ENCODE measurements around the gene GNAT1.

Gene GNAT1

DNA sequence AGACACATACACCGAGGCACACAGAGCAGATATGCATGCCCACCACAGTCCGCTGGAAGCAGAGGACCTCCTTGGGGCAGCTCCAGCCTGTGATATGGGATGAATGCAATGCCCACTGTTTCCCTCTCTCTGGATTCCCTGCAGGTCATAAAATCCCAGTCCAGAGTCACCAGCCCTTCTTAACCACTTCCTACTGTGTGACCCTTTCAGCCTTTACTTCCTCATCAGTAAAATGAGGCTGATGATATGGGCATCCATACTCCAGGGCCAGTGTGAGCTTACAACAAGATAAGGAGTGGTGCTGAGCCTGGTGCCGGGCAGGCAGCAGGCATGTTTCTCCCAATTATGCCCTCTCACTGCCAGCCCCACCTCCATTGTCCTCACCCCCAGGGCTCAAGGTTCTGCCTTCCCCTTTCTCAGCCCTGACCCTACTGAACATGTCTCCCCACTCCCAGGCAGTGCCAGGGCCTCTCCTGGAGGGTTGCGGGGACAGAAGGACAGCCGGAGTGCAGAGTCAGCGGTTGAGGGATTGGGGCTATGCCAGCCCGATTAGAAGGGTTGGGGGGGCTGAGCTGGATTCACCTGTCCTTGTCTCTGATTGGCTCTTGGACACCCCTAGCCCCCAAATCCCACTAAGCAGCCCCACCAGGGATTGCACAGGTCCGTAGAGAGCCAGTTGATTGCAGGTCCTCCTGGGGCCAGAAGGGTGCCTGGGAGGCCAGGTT, at the start of gene GNAT1:
TSS of gene GNAT1 (plus strand) at position 675 of the 725 bp plus-strand sequence. CDS start 116 bp downstream, outside the sequence.
- DNase-seq = no peak

DNA sequence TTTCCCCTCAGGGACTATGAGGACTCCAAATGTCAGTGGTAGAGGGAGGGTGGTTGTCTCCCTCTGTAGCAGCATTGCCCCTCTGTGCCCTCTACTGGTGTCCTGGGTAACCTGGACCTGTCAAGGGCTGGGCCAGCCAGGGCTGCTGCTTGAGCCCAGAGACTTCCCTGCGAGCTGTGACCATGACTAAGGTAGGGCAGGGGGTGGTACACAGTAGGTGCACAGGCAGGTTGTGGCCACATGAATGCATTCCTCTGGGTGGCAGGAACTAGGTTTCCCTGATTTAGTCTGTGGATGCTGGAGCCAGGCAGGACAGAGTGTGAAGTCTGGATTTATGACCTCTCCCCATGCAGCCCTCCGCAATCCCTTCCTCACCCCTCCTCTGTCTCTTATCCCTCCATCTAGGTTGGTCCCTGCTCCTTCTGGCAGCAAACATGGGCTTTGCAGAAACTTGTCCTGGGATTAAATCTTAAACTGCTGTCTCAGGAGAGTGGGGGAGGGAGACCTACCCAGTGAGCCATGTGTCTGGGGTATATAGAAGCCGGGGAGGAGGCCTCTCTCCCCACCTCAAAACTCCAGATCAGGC, 45.0 kb upstream of the GNAT1 start:
- DNase-seq = no peak

DNA sequence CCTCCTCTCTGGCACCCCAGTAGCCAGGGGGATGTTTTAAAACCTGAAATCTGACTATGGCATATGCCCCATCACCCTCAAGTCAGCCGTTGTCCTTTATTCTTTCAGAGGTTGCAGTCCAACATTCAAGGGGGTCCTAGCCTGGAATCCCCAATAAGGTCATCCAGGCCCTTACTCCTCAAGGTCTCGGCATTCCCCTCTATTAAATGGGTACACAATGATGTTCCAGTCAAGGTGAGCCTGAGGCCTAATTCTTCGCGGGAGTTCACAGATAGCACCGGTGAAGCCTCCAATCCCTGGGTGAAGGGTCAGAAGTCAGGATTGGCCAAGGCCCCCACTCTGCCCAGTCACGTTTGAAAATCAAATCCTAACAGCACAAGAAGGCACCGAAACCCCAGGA, 44.4 kb upstream of the GNAT1 start:
- no peak for DNase-seq

DNA sequence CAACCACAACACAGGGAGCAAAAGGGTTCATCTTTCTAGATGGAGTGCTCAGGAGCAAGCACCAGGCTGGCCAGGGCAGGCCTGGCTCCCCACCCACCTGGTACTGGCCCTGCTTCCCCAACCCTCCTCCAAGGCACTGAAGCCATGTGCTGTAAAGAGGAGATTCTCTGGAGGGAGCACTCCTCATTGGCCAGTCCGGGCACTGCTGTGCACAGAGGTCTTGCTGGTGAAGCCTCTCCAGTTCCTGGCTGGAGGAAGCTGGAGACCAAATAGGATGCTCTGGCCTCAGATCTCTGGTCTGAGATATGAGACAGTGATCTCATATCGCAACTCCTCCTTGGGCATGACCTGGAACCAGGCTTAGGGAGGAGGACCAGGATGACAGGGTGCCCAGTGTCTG, 44.0 kb upstream of the GNAT1 start:
- no peak for DNase-seq

DNA sequence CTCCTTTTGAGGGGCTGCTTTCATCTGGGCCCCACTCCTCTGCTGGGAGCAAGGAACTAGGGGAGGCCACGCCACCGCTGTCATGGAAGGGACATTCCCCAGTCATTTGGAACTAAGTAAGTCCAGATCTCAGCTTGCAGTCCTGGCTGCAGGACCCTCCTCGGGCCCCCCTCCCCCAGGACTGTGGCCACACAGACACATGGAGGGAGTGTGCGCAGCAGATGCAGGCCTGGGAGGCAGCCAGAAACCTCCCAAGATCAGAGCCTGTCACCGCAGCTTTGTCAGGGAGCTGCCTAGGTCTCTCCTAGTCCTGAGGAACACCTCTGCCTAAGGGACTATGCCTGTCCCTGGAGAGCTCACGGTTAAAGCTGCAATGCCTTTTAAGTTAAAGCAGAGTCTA, 43.5 kb upstream of the GNAT1 start:
- no peak for DNase-seq

DNA sequence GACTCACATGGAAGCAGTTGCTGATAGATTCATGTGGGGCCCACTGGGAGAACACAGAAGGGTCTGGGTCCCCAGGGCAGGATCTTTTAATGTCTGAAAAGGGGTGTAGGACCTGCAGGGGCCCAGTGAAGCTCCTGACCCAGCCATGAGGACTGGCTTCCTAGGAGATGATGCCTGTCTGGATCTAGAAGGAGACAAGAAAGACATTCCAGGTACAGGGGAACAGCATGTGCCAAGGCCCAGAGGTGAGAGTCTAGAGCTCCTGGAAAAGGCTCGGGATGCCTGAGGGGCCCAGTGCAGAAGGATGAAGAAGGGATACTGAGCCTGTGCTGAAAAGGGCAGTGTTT, 41.0 kb upstream of the GNAT1 start:
- no peak for DNase-seq

DNA sequence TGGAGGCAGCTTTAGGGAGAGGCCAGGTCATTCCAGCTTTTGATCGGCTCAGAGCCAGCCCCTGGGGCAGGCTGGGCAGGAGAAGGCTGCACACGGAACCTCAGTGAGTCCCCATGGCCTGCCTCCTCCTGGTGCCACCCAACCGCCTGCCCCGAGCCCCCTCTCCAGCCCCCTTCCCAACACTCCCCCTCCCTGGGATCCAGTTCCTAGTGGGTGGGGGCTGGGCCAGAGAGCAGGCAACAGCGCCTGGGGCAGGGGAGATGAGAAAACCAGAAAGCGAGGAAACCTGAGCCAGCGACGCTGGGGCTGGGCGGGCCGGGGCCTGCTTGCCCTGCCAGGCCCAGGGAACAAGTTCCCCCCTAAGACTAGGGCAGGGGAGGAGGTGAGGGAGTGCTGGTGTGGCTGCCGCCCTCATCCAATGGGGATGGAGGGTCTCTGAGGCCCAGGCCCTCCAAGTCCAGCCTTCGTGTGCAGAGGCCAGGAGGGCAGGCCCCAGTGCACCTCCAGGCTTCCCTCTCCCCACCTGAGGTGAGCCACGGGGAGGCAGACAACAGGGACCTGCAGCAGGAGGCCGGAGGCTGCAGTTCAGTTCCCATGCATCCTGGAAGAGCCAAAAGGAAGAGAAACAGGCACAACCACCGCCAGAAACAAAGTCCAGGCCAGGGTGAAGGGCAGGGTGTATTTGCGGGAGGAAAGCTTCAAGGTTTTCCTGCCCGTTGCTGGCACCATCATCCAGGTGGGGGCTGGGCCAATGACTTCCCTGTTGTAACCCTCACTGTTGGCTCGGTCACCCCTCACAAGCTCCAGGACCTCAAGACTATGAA, 40.3 kb upstream of the GNAT1 start:
- DNase-seq = no peak

DNA sequence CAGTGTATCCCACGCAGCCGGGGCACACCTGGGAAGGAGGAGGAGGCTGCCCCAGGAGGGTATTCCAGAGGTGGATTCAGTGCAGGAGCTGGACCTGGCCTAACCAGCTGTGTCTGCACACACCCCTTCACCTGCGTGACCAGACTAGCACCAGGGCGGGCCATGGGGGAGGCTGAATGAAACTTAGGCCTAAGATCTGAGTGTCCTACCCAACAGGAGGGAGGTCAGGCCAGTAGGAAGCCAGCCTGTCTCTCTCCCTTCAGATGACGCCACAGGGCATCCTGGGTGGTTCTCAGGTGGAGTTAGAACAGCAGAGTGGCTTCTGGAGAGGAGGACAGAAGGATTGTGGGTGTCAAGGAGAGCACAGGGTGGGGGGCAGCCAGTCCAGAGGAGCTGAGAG, 39.7 kb upstream of the GNAT1 start:
- no peak for DNase-seq

DNA sequence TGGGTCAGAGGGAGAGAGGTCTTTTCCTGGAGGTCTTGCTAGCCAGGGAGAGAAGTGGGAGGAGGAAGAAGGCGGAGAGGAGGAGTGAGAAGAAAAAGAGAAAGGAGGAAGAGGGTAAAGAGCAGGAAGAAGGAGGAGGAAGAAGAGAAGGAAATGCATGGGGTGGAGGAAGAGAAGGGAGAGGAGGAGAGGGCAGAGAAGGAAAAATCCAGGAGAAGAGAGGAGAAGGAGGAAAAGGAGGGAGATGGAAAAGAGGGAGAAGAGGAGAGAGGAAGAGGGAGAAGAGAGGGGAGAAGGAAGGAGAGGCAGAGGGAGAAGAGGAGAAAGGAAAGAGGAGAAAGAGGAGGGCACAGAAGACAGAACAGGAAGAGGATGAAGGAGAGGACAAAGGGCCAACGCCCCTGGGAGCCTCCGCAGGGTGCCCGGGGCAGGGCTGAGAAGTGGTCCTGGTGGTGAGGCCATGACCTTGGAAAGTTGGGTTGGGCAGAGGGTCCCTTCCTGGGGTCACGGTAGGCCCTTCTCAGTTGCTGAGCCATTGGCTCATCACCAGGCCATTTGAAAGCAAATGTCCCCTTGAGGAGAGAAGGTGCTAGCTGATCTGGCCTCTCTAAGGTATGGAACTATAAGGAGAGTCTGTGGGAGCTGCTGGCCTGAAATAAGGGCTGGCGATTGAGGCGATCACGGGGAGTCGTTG, 37.5 kb upstream of the GNAT1 start:
- no peak for DNase-seq

DNA sequence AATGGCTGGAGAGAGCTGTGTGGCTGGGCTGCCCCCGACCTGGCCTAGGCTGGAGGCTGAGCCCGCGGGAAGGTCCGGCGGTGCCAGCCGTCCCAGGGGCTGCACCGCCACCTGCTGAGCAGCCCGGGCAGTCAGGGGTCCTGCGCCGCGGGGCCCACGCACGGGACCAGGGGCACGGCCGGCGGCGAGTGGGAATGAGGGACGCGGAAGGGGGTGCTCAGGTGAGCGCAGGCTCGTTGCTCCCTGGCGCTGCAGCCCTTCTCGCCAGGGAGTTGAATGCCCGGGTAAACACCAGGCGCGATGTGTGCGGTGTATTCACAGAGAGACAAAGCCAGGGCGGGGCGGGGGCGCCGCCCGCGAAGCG, 37.0 kb upstream of the GNAT1 start:
- DNase-seq = no peak

DNA sequence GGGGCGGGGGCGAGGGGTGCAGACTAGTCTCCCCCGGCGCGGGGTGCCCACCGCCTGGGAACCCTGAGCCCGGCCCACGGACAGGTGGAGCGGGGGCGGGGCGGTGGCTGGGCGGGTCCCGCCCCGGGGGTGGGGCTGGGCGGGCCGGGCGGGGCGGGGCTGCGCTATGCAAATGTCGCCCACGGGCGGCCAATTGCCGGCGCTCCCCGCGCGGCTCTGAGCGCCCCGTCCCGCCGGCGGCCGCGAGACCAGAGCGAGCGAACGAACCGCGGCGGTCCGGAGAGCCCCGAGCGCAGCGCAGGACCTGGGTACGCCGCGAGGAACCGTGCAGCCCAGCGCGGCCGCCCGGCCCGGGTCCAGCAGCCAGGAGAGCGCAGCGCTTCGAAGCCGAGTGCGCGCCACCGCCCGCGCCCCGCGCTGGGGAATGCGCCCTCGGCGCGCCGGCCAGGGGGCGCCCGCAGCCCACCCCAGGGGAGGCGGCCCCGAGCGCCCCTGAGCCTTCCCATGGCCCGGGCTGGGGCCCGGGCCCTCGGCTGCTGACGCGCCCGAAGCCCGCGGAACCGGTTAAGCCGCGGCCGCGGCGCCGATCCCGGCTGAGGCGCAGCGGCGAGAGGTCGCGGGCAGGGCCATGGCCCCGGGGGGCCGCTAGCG, 36.4 kb upstream of the GNAT1 start, which contains the start of gene SEMA3F:
TSS of gene SEMA3F (plus strand) at position 485 of the 651 bp plus-strand sequence. CDS start 4,299 bp downstream, outside the sequence.
- peak; percentile 28 for DNase-seq

DNA sequence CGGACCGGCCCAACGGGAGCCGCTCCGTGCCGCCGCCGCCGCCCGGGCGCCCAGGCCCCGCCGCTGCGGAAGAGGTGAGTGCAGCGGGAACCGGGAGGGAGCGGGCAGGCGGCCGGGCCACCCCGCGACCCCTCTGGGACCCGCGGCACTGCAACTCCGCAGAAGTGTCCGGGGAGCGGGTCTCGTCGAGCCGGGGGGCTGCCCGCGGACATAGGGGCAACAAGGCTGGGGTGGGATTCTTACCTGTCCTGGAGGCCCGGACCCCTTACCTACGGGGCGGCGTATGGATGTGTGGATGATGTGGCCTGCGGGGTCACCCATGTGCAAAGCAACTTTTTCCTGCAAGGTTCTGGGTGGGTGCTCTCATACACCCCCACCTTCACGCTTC, 35.9 kb upstream of the GNAT1 start:
- no peak for DNase-seq

DNA sequence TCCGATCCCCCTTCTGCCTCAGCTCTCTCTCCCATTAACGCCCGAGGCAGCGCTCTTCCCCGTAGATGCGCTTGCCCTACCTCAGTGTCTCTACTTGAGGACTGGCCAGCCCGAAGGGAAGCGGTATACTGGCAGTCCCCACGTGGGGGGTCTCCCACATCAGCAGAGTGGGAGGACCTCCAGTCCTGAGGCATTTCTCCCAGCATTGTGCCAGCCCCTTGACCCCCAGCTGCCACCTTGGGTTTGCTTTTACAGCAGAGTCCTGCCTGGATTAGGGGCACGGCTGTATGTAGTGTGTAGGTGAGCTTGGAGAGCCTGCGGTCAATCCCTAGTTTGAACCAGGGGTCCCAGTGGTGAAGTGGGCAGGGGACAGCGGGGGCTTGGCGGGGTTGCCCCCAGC, 35.5 kb upstream of the GNAT1 start:
- no peak for DNase-seq

DNA sequence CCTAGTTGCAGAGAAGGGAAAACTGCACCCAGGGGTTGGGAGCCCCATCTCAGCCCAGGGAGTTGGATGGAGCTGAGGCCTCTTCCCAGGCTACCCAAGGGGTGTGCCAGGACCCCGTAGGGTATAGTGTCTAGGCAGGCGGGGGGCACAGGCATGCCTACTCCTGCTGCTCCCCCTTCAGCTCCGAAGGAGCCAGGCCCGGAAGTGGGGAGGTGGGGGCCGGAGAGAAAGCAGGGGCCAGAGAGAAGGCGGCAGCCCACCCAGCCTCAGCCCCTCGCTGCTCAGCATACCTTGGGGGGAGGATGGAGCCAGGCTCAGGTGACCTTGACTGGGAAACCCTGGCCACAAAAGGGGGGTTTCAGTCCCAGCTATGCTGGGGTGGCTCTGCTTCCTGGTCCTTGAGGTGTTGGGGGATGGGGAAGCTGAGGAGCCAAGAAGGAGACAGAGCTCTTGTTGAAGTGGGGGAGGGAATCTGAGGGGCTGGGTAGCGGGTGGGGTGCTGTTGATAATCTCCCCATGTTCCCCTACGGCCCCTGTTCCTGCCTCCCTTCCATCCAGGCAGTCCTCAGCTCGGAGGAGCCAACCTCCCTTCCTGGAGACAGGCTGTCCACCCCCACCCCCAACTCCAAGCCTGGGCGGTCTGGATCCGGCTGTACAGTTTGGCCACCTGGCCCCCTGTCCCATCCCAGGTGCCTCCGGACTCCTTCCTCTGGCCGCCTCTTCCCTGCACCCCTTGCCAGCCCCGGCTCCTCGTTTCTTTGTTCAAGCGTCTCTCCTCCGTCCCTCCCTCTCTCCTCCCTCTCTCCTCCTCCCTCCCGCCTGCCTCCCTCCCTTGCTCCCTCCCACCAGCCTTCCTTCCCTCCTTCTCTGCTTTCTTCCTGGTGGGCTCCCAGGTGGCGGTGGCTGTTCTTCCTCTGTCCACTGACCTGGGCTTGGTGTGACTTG, 34.6 kb upstream of the GNAT1 start:
- no peak for DNase-seq

DNA sequence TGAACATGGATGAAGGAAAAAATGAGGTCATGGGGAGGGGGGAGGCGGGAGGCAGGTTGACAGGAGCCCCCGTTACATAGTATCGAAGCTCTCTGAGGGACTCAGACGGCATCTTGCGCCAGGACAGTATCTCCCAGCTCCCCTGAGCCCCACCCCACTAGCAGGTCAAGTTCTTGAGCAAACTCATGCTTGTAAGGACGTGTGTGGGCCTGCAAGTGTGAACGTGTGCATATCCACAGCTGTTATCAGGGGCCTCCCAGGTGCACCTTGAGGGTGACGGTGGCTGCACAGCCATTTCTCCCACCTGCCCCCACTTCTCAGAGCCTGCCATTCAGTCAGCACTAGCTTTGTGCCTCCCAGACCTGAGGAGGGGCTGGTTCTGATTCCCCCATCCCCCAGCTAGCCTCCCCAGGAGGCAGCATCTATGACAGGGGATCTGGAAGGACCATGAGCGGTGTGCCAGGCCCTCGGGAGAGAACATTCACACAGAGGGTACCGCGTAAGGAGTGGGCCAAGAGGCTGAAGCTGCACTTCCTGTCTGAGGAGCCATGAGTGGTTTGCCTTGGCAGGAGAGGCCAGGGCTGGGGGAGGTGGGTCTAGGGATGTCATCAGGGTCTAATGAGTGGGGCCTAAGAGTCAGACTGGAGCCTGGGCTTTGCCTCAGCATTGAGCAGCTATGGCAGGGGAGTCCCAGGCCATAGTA, 33.4 kb upstream of the GNAT1 start:
- no peak for DNase-seq

DNA sequence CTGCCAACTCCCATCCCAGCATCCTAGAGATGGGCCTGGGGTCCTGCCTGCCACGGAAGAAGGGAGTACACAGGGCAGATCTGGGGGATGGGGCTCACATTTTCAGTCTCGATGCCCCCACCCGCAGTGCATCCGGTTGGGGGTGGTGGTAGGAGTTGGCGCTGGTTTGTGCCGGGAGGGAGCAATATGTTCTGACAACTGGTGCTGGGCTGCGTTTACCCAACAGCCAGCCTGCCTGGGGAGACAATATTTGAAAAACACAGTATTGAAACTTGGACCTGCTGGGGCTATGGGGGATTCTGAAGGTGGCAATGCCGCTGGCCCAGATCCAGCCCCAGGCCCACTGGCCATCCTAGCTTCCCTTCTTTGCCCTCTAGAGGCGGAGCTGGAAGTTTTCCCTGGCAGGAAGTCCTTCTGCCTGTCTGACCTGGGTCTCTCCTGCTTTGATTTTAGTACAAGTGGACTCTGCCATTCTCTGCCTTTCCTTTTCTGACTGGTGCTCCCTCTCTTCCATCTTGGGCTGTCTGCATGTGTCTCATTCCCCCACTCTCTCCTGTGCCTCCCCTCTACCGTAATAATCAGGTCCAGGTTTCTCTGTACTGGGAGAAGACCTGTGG, 32.8 kb upstream of the GNAT1 start:
- DNase-seq = no peak

DNA sequence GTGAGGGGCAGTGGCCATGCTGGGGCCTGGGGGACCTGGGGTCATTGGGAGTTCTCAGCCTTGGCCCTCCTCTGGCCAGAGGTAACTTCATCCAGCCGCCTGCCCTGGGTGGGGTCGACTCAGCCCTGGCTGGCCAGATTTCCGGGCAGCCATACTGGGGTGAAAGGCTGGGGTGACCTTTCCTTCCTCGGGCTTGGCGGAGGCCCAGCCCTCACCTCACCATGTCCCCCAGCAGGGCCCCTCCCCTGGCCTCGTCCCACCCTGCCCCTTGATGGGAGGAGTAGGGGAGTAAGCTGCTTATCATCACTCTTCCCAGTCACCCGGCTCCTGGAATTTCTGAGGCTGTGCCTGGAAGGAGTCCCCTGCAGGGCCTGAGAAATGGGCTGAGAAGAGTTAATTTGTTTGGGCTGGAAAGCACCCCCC, 30.8 kb upstream of the GNAT1 start:
- DNase-seq = no peak

DNA sequence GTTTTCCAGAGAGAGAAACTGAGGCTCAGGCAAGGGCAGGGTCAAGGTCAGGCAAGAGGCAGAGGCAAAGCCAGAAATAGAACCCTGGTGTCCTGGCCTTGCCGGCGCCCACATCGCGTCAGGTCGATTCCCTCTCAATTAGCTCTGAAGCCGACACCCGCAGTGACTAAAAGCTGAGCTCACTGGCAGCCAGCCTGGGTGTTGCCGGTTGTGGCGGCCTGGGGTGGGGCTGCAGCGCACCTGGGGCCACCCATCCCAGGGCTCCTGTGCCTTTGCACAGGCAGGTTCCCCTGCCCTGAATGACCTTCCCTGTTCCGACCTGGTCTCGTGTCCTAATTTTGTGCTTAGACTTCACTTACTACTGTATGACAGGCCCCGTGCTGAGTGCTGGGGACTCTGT, 30.1 kb upstream of the GNAT1 start:
- no peak for DNase-seq

DNA sequence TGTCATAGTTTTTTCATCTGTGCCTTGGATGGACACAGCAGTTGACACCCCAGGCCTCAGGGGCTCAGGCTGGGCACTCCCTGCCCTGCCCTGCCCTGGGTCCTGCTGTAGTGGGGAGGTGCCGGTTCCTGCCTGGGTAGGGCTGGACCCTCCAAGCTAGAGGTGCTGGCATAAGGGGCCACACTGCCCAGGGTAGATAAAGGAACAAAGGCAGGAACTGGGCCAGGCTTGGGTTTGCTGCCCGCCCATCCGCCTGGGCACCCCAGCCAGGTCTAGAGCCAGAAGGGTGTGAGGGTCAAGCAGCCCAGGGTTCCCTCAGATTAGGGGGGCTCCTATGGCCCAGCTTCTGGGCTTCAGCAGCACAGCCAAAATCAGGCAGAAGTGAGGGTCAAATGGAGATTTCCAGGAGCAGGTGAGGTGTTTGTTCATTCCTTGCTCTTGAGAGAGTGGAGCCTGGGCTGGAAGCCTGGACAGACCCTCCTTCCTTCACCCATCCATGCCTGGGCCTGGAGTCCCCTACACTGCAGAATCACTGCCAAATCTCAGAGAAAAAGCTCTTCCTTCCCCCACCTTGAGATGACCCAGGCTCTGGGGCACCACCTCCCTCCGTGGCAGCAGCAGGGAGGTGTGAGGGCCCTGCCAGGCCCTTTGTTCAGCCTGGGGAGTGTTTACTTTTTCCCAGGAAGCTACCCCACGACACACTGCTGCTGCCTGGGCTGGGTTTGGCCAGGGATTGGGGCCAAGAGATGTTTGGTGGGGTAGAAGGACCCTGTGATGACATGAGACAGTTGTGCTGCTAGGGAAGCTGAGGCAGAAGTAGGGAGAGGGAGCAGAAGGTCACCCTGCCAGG, 29.2 kb upstream of the GNAT1 start:
- no peak for DNase-seq

All from NCI-H2227 treated with DMSO at 0.1 percent for 48 hours (cell line).